GM19240 (cell line): ENCODE data around the gene NT5DC2.
A peak's percentile ranks its signal among the peaks of the same experiment; 100 is the strongest.
"Not testable (repeated sequence)": the region's sequence is repeated elsewhere in the genome, so short reads cannot be mapped to it uniquely, and the experiment has no call there.

Experiments used
- DNase-seq: peaks from one replicate; pipeline ENCODE4 v3.0.0; 2011; ENCODE audit warnings: low spot score; ENCODE audit not compliant: insufficient read length

NT5DC2 gene

DNA sequence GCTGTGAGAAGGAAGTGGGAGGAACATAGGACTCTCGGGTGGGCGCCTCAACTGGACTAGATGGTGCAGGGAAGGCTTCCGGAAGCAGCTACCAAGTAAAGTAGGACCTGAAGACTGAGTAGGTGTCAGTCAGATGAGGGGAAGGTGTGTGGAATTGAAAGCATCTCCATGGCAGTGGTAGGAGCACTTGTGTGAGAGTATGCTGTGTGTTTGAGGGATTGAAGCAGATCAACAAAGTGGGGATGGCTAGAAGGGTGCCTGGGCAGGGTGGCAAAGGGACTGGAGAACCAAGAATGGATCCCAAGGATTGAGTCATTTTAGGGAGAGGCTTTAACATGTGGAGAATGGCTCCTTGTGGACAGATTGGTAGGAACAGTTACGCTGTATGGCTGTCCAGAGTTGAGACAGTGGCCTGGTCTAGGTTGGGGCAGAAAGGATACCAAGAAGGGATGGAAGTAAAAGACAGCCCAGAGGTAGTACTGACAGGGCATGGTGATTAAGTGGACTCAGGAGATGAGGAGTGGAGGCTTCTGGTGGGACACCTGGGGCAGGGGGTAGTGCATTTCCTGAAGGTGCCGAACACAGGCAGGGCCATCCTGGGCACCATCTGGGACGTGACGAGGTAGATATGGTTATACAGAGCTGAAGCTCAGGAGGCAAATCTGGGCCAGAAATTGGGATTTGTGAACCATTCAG lies 4.2 kb upstream of the NT5DC2 start:
- DNase-seq, result no peak

DNA sequence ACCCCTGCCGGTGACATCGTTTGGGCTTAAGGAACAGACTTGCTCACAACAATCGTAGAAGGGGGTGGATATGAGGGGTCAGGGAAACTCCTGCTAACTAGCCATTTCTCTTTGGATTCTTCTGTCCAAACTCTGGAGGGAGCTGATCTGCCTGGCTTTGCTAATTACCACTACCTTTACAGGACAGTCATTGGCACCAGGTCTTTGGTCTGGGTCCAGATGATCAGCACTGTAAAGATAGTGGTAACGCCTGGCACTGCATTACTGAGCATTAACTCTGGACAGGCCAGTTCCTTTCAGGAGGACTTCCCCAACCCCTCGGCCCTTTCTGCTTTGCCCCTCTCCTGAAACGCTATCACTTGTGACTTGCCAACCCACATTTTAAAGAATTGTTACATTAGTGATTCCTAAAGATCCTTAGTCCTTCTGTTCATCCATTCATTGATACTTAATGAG lies 3.5 kb upstream of the NT5DC2 start:
- no peak for DNase-seq

DNA sequence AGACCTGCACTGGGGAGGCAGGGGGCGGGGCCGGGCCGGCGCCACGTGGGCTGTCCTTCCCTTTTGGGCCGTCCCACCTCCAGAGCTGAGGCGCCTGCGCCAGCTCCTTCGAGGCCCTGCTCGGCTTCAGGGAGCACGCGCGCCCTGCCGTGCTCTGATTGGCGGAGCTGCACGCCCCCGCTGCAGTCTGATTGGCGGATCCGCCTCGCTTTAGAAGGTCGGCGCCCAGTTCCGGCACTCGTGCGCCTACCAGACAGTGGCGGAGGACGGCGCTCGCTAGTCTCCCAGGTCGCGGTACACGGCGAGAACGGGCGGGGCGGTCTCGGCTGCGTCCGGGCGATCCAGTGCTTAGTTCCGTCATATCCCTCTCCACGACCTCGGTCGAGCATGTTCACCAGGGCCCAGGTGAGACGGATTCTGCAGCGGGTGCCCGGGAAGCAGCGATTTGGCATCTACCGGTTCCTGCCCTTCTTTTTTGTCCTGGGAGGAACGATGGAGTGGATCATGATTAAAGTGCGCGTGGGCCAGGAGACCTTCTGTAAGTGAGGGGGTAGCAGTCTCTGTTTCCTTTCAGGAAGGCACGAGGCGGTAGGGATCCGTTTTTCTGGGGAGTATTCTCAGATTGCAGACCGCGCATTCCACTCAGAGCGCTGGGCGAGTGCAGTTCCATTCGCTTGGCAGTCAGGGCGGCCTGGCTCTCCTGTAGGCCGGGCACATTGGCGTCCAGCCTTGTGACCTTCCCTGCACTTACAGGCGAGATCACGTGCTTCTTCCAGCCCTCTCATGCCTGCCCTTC lies 2.9 kb upstream of the NT5DC2 start, which contains the start of gene UQCC5:
Gene UQCC5, plus strand, starts transcription at position 237 of the 796 bp plus-strand sequence. Its CDS starts 151 bp downstream, at position 388.
- peak; percentile 99 for DNase-seq

DNA sequence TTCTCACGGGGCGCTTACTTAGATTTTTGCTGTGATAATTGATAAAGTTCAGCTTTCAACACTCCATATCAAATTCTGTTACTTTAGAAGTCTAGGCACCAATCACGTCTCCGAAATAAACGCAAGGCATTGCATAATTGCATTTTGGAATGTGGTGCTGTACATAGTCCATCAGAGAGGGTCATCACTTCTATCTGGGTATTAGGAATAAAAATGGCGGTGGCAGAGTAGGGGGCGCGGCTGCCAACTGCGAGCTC lies 2.4 kb upstream of the NT5DC2 start:
- DNase-seq, result no peak

DNA sequence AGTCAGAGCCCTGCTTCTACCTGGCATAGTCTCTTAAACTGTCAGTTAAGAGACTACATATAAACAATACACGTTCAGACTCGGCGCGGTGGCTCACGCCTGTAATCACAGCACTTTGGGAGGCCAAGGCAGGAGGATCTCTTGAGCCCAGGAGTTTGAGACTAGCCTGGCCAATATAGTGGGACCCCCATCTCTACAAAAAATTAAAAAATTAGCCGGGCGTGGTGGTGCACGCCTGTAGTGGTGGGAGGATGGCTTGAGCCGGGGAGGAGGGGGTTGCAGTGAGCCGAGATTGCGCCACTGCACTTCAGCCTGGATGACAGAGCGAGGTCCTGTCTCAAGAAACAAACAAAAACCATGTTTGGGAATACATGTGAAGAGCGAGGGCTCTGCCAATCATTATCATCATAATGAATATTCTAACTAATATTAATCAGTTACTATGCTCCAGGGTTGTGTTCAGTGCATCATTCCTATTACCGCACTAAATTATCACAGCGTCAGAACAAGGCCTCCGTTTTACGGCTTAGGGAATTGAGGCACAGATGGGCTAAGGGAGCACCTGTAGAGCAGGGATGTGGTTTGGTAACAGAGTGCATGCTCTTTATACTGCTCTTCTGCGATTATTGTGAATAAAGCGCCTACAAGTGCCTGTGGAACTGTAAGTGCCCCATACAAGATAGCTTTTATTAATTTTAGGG lies 1.9 kb upstream of the NT5DC2 start:
- no peak for DNase-seq

DNA sequence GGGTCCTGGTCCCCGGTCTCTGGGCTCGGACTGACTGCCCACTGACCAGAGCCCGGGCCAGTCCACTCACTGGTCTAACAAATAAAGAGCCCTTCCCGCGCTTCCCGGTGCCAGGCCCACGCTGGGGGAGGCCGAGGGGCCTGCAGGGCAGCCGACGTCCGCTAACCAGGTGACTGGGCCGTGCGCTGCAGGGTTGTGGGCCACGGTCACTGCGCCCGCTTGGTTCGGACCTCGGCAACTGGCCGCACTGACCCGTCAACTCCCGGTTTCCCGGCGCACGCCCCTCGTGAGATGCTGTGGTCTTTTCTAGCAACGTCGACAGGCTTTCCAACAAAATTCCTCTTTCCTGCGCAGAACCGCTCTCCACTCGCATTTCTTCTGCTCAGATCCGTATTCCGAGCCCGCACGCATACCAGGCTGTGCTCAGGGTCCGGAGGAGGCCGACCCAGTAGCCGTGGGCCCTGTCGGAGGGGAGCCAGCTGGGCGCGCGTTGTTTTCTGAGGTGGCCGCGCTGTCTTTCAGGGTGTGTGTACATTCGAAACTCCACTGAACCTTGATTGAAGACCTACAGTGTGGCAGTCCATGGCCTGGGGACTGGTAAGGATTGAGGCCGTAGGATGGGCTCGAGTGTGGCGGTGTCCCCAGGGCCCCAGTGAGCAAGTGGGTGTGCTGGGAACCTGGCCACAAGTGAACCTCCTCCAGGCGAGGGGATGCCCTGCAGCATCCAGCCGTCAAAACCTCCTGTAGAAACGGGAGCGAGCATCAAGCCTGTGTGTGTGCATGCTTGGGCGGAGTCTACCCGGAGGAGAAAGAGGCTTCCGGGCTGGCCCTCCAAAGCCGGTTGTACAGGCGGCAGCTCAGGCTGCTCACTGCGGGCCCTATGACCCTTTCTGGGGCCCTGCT lies 875 bp upstream of the NT5DC2 start:
- peak; percentile 3 for DNase-seq

DNA sequence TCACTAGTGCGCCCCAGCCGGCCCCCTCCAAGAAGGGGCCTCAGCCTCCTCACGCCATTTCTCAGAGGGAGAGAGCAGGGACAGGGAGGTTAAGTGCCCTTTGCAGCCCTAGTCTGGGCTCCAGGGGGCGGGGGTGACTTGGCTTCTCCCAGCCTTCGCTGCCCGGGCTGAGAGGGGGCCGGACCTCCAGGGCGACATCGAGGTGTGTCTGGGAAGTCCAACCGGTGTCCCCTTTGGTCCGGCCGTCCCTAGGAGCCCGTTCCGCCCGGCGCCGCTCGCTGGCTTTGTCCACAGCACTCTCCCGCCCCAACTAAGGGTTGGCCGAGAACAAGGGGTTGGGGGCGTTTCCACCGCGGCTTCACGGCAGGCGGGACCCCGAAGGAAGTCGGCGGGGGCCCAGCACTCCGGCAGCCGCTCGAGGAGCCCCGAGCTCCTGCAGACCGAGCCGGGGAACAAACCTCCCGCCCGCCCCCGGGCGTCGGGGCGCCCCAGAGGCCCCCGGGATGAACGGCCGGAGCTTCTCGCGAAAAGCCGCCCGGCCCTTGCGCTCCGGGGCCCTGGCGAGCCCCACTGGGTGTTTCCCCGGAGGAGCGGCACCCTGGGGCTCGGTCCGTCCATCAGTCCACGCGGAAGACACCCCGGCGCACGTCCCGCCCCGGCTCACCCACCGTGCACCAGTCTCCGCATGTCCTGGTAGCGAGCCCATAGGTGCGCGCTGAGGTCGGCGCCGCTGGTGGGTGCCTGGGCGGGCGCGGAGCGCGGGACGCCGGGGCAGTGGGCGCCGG lies 627 bp downstream of the NT5DC2 start:
- peak; percentile 39 for DNase-seq

DNA sequence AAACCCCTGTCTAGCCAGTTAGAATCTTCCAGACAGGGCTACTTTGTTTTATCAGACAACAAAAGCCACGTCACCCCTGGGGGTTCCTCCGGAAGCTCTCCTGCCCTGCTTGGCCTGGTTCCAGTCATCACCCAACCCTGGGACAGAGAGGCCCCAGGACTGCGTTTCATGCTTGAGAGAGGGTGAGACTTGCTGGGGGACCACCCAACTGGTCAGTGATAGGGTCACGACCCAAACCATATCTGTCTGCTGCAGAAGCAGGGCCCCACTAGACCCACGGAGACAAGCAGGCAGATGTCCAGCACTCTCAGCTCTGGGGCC lies 1.2 kb downstream of the NT5DC2 start:
- peak; percentile 43 for DNase-seq

DNA sequence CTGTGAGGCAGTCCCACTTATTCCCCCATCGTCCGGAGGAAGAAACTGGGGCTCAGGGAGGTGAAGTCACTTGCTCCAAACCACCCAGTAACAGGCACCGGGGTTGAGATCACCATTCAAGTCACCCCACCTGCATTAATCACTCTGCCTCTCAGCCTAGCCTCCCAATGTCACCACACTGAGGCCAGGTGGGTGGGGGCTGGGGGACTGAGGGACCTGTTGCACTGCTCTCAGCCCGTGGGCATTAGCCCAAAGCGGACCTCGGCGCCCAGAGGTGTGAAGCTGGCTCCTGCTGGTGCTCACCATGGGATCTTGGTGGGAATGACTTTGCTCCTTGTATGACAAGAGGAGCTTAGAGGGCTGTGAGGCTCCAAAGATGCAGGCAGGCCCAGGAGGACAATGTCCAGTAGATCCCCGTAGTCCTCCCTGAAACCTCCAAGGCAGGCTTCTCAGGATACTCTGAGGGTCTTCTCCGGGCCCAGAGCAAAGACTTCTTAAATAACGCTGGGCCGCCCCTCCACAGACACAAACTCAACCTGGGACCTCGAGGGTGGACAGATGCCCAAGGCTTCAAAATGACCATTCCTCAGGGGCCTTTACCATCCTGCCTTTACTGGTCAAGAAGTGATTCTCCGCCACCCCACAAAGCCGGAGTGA lies 1.7 kb downstream of the NT5DC2 start:
- no peak for DNase-seq

DNA sequence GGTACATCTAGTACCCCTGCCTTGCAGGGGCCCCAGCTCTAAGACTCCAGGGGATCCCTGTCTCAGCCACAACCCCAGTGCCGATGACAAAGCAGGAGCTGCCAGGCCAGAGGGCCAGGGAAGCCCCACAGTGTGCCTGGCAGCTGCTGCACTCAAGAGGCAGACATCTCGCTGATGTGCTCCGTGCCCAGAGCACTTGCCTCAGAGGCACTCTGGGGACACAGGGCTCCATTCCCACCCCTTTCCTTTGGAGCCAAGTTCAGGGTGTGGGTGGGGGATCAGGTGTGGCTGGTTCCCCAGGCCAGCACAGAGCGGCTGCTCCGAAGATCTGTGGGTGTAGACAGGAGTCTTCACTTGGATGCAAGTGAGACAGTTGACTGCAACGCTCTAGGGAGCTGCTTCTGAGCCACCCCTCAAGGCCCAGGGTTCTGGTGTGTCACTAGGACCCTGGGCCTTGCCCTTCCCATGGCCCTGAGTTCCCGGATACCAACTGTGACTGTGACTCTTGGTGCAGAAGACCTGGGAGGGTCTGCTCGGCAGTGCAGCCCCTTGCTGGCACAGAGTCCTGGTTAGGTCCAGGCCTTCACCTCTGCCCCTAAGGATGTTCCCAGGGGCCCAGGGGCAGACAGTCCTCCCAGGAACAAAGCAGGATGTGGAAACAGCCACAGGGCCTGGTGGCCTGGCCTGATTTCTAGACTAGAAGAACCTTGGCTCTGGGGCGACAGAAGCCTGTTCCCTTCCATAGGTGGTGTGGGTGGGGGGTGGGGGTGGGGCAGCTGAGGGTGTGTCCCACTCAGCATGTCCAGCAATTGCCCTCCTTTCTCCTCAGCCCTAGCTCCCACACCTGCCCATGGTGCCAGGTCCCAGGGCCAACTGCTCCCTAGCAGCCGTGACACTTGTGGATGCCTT lies 2.5 kb downstream of the NT5DC2 start:
- no peak for DNase-seq

DNA sequence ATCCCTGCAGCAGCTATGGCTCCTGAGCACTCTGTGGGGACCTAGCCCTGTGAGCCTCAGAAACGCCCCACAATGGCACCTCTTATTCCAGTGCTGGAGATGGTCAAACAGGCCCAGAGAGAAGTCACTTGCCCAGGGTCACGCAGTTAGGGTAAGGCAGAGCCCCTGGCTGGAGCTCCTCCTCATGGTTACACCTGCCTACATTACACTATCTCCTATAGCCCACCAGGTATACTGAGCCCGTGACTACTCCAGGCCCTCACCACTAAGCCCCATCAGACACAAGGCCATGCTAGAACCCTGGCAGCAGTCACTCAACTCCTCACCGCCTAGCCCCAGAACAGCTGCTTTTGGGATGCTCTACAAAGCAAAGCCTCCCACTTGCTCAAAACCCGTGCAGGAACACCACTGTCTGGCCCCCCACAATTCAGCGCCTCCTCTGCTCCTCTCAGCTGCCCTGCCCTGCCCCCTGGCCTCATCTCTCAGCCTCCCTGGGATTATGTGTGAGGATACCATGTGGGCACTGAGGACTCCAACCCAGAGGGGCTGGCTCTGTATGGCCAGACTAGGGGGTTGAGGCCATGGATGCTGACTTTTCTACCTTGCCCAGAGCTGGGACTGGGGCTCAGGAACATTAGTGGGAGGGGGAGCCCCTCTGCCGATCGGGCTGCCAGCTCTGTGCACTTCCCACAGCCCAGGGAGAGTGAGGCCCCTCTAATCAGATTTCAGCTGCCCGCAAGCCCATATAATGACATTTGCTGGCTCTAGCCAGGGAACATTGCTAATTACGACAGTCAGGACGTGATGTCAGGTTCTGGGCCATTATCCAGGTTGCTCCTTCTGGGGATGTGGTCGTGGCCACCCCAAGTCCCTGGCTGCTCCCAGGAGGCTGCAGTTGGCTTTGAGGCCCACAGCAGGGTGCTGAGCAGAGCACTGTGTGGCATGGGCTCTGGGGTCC lies 4.0 kb downstream of the NT5DC2 start:
- no peak for DNase-seq

DNA sequence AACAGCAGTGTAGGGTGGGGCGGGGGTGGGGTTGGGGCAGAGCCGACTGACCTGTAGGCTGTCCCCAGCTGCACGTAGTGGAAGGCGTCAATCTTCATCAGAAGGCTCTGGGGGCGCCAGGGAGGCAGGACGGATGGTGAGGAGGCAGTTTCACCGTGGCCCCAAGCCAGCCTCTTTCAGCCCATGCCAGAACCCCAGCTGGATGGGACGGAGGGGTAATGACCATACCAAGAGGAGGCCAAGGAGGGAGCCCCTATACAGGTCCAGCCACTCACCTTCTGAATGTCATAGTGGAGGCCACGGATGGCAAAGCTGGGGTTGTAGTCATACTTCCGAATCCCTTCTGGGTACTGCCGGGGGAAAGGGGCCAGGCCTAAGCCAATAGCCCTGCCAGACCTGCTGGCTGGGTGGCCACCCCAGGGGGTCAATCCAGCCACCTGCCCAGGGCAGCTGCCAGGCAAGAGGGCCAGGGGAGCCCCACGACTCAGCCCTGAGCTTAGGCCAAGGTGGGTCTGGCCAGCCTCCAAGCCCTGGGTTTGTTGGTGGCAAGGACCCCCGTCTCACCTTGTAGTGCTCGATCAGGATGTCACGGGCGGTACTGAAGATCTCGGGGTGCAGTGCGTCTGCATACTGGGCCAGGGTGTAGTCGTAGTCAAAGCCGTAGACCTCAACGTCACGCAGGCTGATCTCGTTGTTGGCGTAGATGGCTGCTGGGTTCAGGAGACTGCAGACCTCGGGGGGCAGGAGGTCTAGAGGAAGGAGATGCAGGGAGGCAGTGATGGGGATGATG lies 4.9 kb downstream of the NT5DC2 start:
- no peak for DNase-seq

DNA sequence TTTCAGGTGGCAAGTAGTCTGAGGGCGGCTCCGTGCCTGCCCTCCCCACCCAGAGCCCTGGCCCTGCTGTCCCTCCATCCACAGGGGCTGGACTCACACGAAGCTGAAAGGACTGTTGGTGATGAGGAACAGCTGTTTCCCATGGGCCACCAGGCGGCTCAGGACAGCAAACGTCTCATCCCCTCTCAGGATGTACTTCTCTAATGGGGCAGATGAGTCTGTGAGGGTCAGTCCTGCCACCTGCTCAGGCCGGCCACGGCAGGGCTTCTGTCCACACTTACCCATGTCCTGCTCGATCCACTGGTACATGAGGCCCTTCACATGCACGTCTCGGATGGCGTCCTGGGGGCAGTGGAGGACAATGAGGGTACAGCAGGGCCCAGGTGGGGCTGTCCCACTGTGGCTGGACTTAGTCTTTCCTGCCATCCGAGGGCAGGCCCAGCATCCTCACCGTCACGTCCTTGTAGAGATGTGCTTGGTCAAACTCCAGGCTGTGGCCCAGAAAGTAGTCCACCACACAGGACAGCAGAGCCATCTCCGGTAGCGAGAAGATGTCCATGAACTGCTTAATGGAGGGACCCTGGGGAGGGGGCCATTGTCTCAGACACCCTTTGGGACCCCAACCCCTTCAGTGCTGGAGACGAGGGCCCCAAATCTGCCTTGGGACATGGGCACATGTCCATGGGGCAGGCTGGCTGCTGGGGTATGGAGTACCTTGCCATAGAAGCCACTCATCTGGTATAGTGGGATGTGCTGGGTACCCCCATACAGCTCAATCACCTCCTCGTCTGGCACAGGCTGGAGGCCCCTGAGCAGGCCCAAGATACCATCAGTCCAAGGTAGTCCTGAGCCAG lies 5.7 kb downstream of the NT5DC2 start:
- no peak for DNase-seq

DNA sequence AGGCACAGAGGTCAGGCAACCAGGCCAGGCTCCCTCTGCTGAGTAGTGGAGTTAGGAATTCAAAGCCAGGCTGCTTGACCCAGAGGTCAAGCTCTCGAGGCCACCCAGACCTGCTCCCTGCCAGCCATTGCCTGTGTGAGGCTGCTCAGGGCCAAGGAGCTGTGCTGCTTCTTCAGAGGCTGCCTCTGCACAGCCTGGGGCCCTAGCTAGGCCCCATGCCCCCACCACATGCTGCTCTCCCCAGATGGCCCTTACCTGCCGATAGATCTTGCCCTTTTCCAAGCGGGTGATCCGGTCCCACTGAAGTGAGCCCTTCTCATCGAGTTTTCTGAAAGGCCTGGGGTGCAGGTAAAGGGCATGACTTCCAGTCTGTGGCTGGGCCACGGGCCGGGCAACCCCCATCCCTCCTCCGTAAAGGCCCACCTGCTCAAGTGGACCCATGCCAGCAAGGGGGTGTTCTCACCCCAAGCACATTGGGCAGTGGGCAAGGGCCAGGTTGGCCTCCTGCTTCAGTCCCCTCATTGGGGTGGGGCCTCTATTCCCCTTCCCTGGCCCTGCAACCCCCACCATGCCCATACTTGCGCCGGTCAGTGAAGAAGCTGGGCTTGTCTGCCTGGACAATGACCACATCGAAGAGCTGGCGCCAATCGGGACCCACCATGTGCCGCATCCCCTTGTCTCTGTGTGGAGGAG lies 6.5 kb downstream of the NT5DC2 start:
- peak; percentile 1 for DNase-seq

DNA sequence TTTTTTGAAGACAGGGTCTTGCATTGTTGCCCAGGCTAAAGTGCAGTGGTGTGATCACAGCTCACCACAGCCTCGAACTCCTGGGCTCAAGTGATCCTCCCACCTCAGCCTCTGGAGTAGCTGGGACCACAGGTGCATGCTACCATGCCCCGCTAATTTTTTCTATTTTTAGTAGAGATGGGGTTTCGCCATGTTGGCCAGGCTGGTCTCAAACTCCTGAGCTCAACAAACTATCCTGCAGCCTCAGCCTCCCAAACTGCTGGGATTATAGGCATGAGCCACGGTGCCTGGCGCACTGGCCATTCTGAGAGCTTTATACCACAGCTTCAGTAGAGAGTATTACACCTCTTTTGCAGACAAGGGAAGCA lies 7.0 kb downstream of the NT5DC2 start:
- not testable (repeated sequence) for DNase-seq
